T-helper 2 cell (primary cell): ENCODE data around the gene CRHR2.

Experiments
- DNase-seq, 5 experiments: peaks; one replicate each; pipeline versions ENCODE4 v3.0.0 to v3.0.0-alpha.2; 2012 to 2022

The CRHR2 gene

GRCh38 chr7:30613366-30614325 is 68.6 kb downstream of the CRHR2 start:
- DNase-seq, result peak in 1 of 5 experiments; percentile 30

GRCh38 chr7:30612658-30613265 is 69.5 kb downstream of the CRHR2 start:
- peak in 2 of 5 experiments; percentile 17 to 25 for DNase-seq

GRCh38 chr7:30605832-30606231 is 76.4 kb downstream of the CRHR2 start:
- no peak for DNase-seq

- DNase-seq, result no peak
These were observed 77.4 kb downstream of the CRHR2 start for GRCh38 chr7:30604901-30605300.
